GM23338 (cell line): Measurements from ENCODE around the gene L3MBTL2.

ENCODE experiments used
- CREB1 ChIP-seq: fragments of 250-450 bp; sonication (Bioruptor Pico); IDR thresholded peaks from 2 replicates; pipeline ENCODE4 v1.5.0; 2020; ENCODE audit warnings: low read depth, mild to moderate bottlenecking, moderate library complexity
- CTCF ChIP-seq, 2 experiments: fragments of 200-600 bp in 1 of 2; sonication (generic) in 1 of 2; conservative IDR thresholded peaks; 2 replicates each; pipeline versions ENCODE4 v1.5.1 to v1.6.1; 2016 to 2017; ENCODE audit warnings: antibody characterized with exemption in 2 of 2, low read depth in 2 of 2, mild to moderate bottlenecking in 2 of 2, moderate library complexity in 1 of 2
- ETS1 ChIP-seq: IDR thresholded peaks from 2 replicates; pipeline ENCODE4 v1.6.1; 2016; ENCODE audit warnings: antibody characterized with exemption
- EZH2 ChIP-seq: fragments of 200-600 bp; sonication (generic); IDR thresholded peaks from one replicate; pipeline ENCODE4 v1.8.0; 2017; ENCODE audit warnings: antibody characterized with exemption, mild to moderate bottlenecking, low read depth; ENCODE audit not compliant: unreplicated experiment
- EZH2phosphoT487 ChIP-seq: fragments of 200-600 bp; sonication (generic); IDR thresholded peaks from one replicate; pipeline ENCODE4 v1.8.1; 2018; ENCODE audit warnings: antibody characterized with exemption; ENCODE audit not compliant: unreplicated experiment
- JUNB ChIP-seq: IDR thresholded peaks from one replicate; pipeline ENCODE4 v1.6.1; 2016; ENCODE audit warnings: antibody characterized with exemption; ENCODE audit not compliant: unreplicated experiment
- NANOG ChIP-seq: IDR thresholded peaks from 2 replicates; pipeline ENCODE4 v1.6.1; 2016; ENCODE audit warnings: antibody characterized with exemption, borderline replicate concordance
- POLR2AphosphoS5 ChIP-seq: IDR thresholded peaks from 2 replicates; pipeline ENCODE4 v1.6.1; 2016; ENCODE audit warnings: antibody characterized with exemption, low read depth
- REST ChIP-seq: IDR thresholded peaks from one replicate; pipeline ENCODE4 v1.6.1; 2018; ENCODE audit warnings: antibody characterized with exemption; ENCODE audit not compliant: unreplicated experiment
- STAT1 ChIP-seq: IDR thresholded peaks from one replicate; pipeline ENCODE4 v1.6.1; 2016; ENCODE audit warnings: antibody characterized with exemption; ENCODE audit not compliant: unreplicated experiment
- ZNF114 ChIP-seq: fragments of 250-450 bp; sonication (Bioruptor Pico); IDR thresholded peaks from 2 replicates; pipeline ENCODE4 v1.5.0; 2020; ENCODE audit warnings: mild to moderate bottlenecking, moderate library complexity

DNA sequence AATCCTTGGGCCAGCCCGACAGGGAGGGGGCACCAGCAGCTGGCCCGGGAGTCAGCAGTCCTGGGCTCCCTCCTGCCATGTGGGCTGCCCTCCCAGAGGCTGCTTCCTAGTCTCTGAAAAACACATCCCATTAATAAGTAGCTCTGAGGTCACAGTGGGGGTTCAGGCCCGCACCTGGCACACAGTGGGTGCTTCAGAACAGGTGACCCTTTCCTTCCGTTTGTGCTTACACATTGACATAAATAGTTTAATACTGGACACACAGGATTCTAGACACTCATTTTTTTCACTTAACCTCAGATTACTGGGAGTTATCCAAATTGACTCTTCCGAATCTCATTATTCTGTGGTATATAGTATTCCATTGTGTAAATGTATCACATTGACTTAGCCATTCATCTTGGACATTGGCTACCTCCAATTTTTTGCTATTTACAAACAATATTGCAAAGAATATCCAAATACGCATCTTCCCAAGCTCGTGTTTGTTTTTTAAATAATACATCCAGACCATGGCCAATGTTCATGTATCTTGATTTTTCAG, 36.1 kb downstream of the L3MBTL2 start:
- TF ChIP-seq CTCF (conservative IDR thresholded peaks at IDR 0.05; ENCODE audit: low read depth in 2 of 2) (no peak), REST (no peak), EZH2 (no peak), STAT1 (no peak), ZNF114 (CRISPR knock-in tag) (no peak), POLR2AphosphoS5 (no peak), ETS1 (no peak), CREB1 (CRISPR knock-in tag) (no peak), EZH2phosphoT487 (no peak), NANOG (no peak), JUNB (no peak)
